ENCODE data around the gene CEACAM4.

DNA sequence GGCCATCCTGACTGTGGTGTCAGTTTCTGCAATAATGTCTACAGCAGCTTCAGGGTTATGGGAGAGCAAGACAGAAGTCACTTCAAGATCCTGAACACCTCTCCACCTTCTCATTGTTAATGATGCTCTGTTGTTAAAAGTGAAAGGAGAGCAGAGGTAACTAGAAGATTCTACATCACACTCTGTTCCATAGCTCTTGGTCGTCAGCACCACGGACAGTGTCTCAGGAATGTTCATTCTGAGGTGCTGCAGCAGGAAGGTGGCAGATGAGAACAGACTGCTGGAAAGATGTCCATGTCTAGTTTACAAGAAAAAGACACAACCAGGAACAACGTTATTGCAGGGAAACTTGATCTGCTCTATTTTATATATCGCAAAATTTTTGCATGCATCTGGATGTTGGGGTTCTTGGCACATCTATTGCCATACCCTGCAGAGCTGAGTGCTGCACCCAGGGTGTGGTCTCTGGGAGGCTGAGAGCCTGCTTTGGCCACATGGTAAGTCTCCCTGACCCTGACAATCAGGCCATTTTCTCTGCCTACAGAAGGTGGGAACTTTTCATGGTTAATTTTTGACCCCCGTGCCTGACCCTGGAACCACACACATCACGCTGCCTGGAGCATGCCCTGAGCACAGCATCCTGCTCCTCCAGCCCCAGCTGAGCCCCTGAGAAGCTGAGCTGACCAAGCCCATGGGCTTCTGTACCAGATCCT, 38.2 kb downstream of the CEACAM4 start:
- TF ChIP-seq, protein P1, sequence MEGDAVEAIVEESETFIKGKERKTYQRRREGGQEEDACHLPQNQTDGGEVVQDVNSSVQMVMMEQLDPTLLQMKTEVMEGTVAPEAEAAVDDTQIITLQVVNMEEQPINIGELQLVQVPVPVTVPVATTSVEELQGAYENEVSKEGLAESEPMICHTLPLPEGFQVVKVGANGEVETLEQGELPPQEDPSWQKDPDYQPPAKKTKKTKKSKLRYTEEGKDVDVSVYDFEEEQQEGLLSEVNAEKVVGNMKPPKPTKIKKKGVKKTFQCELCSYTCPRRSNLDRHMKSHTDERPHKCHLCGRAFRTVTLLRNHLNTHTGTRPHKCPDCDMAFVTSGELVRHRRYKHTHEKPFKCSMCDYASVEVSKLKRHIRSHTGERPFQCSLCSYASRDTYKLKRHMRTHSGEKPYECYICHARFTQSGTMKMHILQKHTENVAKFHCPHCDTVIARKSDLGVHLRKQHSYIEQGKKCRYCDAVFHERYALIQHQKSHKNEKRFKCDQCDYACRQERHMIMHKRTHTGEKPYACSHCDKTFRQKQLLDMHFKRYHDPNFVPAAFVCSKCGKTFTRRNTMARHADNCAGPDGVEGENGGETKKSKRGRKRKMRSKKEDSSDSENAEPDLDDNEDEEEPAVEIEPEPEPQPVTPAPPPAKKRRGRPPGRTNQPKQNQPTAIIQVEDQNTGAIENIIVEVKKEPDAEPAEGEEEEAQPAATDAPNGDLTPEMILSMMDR (IDR thresholded peaks at IDR 0.05): no peak
- no peak for TF ChIP-seq POLR2A (IDR thresholded peaks at IDR 0.05)
